ENCODE measurements around the gene BDH1.
"Not testable (repeated sequence)": the region's sequence is repeated elsewhere in the genome, so short reads cannot be mapped to it uniquely, and the experiment has no call there.

BDH1 gene

DNA sequence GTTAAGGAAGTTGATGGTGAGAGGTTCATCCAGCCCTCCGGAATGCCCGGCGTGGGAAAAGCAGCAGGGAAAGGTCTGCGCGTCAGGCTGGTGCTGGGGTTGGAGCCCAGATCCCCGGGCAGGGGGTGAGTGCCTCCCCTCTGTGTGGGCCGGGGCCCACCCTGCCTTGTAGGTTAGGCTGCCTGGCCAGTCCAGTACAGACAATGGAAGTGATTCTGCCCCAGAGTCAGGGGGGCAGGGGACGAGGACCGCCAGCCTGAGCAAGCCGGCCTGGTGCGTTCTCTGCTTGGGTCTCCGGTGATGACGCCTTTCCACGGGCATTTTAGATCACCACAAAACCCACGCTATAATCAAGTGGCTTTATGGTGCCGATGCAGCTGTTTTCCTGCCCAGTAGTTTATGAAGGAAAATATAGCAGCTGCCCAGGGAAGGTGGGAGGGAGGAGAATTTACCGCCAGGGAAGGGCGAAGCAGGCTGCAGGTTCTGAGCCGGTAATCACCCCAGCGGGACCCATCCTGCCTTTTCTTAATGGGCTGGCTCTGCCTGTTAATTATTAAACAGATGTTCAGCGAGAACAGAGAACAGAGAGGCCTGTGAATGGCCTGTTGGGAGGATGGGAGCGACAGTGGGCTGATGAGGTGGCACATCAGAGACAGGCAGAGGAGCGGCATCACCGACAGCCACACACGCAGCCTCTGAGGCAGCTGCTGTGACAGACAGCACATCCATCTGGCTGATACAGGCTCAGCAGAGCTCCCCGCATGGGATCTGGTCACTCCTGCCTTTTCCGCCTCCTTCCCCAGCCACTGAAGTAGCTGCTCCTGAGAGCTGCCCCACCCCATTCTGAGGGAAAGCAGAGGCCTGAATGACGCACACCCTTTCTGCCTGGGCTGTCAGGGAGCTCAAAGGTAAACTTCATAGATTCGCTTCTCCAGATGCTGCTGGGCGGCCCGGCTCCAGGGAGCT is 35.2 kb downstream of the BDH1 start:
- DNase-seq, result peak; percentile 62

DNA sequence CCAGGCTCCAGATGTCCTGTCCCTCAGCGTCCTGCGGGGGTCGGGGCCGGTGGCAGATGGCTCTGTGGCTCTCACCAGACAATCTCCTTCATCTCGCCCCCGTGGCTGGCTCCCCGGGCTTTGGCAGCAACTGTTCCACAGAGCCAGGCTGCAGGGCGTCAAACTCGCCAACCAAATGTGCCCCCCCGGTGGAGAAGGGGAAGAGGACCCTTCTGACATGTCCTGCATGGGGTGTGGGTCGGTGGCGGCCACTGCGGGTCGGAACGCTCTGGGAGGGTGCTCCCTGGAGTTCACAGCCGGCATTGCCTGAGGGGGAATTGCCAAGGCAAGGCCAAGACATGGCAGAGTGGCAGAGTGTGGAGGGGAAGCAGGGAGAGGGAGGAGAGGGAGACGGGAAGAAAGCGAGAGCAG is 36.0 kb downstream of the BDH1 start:
- DNase-seq, result no peak

DNA sequence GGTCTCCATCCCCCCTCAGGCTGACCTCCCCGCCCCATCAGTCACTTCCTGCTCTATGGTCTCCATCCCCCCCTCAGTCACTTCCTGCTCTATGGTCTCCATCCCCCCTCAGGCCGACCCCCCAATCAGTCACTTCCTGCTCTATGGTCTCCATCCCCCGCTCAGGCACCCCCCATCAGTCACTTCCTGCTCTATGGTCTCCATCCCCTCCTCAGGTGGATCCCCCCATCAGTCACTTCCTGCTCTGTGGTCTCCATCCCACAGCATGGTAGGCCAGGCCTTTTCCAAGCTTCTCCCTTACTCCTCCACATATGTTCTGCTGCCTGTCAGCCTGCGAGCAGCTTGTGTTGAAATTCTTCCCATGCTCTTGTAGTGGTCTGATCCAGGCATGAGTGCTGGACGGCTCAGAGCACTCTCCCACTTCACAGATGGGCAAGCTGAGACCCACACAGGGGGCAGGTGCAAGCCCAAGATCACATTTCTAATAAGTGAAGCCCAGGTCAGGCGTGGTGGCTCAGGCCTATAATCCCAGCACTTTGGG is 36.8 kb downstream of the BDH1 start:
- DNase-seq, result no peak

DNA sequence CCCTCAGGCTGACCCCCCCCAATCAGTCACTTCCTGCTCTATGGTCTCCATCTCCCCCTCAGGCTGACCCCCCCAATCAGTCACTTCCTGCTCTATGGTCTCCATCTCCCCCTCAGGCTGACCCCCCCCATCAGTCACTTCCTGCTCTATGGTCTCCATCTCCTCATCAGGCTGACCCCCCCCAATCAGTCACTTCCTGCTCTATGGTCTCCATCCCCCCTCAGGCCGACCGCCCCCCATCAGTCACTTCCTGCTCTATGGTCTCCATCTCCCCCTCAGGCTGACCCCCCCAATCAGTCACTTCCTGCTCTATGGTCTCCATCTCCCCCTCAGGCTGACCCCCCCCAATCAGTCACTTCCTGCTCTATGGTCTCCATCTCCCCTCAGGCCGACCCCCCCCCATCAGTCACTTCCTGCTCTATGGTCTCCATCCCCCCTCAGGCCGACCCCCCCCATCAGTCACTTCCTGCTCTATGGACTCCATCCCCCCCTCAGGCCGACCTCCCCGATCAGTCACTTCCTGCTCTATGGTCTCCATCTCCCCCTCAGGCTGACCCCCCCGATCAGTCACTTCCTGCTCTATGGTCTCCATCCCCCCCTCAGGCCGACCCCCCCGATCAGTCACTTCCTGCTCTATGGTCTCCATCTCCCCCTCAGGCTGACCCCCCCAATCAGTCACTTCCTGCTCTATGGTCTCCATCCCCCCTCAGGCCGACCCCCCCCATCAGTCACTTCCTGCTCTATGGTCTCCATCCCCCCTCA is 37.7 kb downstream of the BDH1 start:
- not testable (repeated sequence) for DNase-seq

DNA sequence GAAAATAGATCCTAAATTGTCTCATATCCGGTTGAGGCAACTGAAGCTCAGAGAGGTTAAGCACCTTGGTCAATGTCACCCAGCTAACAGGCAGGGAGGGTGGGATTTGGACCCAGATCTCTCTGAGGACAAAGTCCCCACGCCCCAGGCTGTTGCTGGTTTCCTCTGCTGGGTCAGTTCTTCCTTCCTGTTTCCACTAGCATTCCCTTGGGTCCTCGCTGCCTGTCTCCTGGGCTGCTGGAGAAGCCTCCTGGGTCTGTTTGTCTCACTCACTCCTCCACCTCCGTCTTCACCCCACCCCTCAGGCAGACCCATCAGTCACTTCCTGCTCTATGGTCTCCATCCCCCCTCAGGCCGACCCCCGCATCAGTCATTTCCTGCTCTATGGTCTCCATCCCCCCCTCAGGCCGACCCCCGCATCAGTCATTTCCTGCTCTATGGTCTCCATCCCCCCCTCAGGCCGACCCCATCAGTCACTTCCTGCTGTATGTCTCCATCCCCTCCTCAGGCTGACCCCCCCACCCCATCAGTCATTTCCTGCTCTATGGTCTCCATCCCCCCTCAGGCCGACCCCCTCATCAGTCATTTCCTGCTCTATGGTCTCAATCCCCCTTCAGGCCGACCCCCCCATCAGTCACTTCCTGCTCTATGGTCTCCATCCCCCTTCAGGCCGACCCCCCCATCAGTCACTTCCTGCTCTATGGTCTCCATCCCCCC is 38.7 kb downstream of the BDH1 start:
- peak; percentile 50 for DNase-seq

DNA sequence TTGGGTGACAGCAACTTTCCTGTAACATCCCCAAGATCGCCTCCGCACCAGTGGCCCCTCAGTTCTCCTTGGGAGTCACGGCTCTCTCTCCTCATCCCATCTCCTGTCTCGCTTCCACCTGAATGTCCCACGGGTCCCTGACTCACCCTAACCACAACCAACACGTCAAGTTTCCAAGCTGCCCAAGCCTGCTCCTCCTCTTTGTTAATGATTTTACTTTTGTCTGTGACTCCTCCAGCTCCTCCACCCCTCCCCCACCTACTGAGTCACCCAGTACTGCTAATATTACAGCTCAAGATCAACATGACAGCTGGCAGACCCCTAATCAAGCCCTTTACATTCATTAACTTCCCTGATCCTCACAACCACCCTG is 39.3 kb downstream of the BDH1 start:
- DNase-seq, result peak; percentile 95

DNA sequence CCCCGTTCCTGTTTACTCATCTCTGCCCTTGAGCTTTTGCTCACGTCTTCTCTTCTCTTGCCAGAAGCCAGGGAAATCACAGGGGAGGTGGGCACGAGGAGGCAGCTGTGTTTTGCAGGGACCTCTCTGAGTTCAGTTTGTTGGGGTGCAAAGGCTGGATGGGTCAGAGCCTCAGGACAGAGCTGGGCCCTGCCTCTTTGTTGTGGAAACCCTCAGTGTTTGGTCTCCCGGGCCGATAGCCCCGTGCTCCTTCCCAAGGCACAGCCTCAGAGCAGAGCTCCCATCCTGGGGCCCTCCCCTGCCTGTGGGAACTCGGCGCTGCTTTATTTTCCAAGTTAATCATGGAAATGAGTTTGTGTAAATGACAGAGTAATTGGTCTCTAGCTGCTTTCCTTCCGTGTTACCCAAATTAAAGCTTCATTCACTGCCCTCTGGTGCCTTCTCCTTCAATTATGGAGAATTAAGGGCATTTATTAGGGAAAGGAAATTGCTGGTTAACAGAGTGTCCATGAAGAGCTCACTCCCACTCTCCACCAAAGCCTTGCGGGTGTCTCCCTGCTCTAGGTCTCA is 40.9 kb downstream of the BDH1 start:
- DNase-seq, result no peak

DNA sequence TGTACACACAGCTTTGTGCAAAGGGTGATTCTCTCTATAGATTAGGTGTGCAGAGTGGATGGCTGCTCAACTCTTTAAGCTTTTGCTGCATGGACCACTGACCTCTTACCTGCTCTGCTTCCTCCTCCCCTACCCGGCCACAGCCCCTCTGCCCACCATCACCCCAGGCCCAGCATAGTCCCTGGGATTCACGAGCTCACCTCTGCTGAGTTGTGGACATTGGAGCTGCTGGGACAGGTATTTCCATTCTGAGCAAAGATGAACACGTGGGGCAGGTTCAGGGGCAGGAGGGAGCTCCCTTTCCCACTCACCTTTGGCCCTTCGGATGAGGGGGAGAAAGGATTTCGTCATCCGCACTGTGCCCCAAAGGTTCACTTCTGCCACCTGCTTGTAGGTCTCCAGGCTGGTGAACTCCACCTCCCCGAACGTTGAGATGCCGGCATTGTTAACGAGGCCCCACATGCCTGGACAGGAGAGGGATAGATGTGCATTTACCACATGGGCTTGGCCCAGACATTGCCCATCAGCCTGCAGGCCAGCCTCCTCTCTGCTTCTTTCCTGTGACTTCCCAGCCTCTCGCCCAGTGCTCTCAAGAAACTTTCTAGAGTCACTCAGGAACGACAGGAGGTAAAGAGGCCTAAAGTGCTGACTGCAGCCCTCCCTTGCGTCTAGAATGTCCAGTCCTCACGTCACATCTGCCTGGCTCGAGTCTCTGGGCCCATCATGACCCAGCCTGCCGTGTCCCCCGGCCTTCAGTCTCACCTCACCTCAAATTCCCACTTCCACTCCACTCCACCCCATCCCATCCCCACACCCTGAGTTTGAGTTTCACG is 41.6 kb downstream of the BDH1 start:
- DNase-seq, result no peak

DNA sequence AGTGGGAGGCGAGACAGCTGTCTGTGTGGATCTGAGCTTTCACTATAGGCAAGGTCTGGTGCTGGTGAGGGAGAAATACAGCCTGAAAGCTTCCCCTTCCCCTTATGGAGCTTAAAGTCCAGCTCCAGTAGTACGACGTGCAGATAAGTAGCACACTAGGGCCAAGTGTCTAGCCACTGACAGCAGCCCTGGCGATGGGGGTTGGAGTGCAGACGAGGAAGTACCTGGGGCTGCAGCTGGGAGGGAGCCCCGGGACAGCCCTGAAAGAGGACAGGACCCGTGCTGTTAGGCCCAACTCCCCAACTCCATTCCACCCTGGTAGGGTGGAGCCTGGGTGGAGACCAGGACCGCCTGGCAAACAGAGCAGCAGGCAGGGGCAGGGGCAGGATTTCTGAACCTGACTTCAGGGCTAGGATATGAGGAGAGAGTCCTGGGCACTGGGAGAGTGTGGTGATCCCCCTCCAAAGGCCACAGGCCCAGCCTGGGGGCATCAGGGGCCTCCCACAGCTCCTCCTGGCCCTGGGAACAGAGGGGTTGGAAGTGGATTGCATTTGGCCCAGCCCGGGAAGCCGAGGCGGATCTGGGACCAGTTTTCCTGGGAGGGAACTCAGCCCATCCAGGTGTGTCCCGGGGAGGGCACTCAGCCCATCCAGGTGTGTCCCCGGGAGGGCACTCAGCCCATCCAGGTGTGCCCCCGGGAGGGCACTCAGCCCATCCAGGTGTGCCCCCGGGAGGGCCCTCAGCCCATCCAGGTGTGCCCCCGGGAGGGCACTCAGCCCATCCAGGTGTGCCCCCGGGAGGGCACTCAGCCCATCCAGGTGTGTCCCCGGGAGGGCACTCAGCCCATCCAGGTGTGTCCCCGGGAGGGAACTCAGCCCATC is 42.8 kb downstream of the BDH1 start:
- DNase-seq, result no peak

DNA sequence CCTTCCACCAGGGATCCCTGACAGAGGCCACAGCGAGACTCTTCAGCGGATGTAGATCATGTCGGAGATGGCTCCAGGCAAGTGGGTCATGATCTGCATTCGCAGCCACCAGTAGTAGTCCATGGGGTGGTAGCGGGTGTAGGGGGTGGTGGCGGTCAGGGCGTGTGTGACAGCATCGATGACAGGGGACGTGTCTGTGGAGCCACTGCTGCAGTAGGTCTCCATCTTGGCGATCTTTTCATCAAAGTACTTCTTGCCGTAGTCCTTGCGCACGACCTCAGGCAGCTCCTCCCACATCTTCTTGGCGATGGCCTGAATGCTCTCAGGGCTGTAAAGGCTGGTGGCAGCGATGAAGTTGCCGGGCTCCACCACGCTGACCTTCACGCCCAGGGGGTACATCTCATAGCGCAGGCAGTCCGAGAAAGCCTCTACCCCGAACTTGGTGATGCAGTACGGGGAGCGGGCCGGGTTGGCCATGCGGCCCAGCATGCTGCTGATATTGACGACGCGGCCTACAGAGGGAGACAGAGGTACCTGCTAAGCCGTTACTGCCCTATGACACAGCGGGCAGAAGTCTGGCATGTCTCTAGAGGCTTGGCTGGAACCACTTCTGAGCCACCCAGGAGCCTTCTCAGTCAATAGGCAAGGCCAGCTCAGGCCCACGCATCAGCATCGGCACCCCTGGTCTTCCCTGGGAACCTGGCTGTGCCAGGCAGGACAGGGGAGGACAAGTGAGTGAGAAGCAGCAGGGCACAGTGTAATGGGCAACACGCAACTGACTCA is 43.7 kb downstream of the BDH1 start:
- DNase-seq, result no peak

DNA sequence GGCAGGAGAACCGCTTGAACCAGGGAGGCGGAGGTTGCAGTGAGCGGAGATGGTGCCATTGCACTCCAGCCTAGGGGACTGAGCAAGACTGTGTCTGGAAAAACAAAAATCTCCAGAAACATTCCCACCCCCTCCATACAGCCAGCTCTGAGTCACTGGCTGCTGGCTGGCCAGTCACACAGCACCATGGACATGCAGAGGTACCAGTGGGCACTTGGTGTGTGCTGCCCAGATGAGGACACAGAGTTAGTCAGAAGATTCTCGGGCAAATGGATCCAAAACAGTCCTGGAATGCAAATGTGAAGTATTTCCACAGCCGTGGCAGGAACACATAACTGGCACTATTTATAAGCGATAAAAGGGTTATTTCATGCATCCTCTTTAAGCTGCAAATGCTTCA is 44.6 kb downstream of the BDH1 start:
- peak; percentile 41 for DNase-seq

DNA sequence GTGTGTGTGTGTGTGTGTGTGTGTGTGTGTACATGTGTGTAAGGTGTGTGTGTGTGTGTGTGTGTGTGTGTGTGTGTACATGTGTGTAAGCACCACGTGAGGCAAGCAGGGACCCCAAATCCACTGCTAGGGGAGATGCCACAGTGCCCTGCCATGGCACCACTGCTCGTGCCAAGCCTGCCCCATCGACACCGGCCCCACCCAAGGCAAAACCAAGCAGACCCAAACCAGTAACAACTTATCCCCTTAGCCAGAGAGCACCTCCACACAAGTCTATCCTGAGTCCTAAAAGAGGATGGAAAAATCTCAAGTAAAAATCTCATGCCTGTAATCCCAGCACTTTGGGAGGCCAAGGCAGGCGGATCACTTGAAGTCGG is 45.1 kb downstream of the BDH1 start:
- no peak for DNase-seq

DNA sequence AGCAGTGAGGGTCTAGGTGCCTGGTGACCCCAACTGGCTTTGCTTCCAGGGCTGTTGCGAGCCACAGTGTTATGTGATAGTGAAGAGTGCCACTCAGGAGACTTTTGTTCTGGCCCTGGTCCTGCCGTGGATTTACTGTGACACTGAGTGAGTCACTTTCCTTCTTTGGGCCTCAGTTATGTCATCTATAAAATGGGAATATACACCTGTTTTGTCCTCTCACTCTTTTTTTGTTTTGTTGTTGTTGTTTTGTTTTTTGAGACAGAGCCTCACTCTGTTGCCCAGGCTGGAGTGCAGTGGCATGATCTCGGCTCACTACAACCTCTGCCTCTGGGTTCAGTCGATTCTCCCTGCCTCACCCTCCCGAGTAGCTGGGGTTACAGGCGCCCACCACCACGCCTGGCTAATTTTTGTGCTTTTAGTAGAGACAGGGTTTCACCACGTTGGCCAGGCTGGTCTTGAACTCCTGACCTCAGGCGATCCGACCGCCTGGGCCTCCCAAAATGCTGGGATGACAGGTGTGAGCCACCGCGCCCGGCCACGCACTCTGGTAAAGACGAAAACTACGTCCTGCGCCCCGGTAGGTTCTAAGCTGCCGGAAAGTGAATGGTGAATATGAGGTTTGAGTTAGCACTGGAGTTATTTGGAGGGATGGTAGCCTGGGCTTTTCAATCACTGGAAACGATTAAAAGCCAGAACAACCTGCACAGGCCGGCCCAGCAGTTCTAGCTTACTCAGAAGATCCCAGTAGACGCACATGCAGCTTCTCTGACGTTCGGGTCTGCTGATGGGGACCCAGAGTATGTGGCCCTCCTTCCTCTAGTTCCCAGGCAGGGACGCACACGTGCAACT is 46.6 kb downstream of the BDH1 start:
- DNase-seq, result no peak

DNA sequence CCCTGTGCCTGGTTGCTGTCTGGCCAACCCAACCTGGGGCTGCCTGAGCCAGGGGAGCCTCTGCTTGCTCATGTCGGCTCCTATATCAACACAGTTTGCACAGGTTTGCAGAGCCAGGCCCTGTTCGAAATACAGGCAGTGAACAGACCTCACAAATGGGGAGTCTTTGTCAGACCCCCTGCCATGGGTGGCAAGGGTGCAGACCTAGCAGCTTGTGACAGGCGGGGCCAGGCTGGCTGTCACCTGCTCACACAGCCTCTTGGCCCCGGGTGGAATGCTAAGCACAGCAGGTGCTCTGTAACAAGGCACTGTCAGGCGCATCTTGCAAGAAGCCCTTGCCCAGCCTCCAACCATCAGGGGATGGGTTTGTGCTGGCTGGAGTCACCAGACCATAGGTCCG is 47.3 kb downstream of the BDH1 start:
- no peak for DNase-seq

DNA sequence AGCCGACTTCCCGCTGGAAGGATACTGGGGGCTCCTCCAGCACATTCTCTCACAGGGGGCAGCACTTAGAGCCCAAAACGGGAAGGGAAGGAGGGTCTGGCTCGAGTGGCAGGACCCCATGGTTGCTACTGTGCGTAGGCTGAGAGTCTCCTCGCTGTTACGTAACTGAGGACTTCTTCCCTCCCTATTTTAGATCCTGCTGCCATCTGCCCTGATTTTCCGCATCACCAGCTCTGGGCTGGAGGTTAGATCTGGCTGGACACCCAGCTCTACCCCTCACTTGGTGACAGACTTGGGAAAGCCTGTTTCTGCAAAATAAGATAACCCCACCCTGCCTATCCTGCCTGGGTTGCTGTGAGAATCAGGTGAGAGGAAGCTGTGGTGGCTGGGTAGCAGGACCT is 47.7 kb downstream of the BDH1 start:
- DNase-seq, result no peak

DNA sequence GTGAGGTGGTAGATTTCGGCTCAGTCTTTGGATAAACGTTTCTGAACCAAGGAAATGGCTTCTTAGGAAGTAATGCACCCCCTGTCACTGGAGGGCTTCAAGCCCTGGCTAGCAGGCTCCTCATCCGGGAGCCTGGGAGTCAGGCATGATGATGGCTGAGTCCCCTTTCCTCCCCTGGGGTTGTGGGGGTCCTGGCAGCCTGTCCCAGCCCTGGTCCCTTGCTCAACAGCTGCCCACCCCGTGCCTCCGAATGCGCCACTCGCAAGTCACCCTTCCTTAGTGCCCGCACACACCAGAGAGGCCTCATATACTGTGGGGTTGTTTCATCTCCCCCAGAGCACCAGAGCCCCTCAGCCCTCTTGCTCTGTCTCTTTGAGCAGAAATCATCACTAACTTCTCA is 48.2 kb downstream of the BDH1 start:
- no peak for DNase-seq

DNA sequence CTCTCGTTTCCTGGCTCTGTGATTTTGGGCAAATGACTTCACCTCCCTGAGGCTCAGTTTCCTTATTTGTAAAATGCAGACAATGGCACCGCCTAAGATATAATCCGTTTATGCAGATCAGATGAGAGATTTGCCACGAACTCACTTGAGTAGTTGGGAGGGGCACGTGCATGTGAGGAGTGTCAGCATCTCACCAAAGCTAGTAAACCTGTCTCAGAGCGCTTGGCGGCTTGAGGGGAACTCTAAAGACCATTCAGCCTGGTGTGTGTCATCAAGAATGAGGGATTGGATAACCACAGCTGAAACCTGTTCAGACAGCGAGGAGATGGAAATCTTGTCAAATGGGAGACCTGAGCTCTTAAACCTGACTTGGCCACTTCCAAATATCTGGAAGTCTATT is 48.7 kb downstream of the BDH1 start:
- DNase-seq, result no peak

DNA sequence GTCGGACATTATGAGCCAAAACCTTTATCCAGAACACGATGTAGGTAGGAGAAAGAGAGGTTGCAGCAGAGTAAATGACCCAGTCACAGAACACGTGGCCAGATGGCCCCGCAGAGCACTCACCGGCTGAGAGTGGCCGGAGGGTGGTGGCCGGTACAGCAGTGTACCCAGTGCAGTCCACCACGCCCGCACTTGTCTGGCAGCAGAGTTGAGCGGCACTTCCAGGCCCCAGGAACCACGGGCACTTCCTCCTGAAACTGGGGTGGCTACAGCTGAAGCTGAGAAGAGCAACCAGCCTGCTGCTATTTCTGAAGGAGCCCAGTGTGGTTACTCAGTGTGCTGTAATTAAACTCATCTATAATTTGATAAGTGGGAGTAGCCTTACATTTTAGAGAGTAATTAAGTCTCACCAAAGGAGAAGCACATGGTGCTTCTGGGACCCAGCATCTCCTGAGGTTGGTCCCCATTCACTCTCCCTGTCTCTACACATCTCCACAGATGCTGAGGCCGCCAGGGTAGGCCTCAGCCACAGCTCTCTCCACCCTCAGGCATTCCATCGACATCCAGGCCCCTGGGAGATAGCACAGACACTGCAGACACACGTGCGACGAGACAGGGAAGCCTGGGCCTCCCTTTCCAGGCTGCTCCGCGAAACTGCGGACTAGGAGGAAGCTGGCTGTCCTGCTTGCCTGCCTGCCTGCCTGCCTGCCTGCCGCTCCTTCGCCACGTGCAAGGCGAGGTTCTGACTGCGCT is 49.8 kb downstream of the BDH1 start:
- no peak for DNase-seq

Measured in fibroblast of skin of right quadriceps (primary cell).